Measurements from ENCODE around the gene ATF6.

DNA sequence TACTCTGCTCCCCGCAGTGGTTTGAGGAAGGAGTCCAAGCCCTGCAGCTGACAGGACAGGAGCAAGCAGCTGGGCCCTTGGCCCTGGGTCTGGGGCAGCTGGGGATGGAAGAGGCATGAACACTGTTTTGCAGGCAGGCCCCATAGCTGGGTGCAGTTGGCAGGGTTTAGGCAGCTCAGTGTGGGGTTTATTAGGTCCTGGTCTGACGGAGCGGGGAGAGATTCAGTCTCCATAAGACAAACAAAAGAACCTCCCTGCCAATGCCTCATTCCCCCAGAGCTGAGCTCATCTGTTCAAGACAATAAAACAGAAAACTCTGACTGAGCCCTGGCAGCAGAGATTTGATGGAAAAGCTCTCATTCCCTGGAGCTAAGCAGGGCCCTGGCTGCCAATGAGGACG, 220.2 kb downstream of the ATF6 start:
- TF ChIP-seq, protein P1, sequence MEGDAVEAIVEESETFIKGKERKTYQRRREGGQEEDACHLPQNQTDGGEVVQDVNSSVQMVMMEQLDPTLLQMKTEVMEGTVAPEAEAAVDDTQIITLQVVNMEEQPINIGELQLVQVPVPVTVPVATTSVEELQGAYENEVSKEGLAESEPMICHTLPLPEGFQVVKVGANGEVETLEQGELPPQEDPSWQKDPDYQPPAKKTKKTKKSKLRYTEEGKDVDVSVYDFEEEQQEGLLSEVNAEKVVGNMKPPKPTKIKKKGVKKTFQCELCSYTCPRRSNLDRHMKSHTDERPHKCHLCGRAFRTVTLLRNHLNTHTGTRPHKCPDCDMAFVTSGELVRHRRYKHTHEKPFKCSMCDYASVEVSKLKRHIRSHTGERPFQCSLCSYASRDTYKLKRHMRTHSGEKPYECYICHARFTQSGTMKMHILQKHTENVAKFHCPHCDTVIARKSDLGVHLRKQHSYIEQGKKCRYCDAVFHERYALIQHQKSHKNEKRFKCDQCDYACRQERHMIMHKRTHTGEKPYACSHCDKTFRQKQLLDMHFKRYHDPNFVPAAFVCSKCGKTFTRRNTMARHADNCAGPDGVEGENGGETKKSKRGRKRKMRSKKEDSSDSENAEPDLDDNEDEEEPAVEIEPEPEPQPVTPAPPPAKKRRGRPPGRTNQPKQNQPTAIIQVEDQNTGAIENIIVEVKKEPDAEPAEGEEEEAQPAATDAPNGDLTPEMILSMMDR (IDR thresholded peaks at IDR 0.05): no peak
- TF ChIP-seq, protein P2, sequence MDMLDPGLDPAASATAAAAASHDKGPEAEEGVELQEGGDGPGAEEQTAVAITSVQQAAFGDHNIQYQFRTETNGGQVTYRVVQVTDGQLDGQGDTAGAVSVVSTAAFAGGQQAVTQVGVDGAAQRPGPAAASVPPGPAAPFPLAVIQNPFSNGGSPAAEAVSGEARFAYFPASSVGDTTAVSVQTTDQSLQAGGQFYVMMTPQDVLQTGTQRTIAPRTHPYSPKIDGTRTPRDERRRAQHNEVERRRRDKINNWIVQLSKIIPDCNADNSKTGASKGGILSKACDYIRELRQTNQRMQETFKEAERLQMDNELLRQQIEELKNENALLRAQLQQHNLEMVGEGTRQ (IDR thresholded peaks at IDR 0.05): no peak
- TF ChIP-seq, protein P3, sequence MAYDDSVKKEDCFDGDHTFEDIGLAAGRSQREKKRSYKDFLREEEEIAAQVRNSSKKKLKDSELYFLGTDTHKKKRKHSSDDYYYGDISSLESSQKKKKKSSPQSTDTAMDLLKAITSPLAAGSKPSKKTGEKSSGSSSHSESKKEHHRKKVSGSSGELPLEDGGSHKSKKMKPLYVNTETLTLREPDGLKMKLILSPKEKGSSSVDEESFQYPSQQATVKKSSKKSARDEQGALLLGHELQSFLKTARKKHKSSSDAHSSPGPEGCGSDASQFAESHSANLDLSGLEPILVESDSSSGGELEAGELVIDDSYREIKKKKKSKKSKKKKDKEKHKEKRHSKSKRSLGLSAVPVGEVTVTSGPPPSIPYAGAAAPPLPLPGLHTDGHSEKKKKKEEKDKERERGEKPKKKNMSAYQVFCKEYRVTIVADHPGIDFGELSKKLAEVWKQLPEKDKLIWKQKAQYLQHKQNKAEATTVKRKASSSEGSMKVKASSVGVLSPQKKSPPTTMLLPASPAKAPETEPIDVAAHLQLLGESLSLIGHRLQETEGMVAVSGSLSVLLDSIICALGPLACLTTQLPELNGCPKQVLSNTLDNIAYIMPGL (CRISPR knock-in tag; IDR thresholded peaks at IDR 0.05; ENCODE audit: borderline replicate concordance): no peak
- TF ChIP-seq EP300 (IDR thresholded peaks at IDR 0.05): no peak
- no peak for TF ChIP-seq KDM5A (IDR thresholded peaks at IDR 0.05)
- TF ChIP-seq POLR2A (IDR thresholded peaks at IDR 0.05; ENCODE audit: low read length): no peak
- TF ChIP-seq FOSL2 (IDR thresholded peaks at IDR 0.05): no peak
- no peak for TF ChIP-seq FOSL2 (CRISPR knock-in tag; IDR thresholded peaks at IDR 0.05)
- TF ChIP-seq MAZ (IDR thresholded peaks at IDR 0.05; ENCODE audit: borderline replicate concordance, low read depth, low read length): no peak
- TF ChIP-seq, protein P4, sequence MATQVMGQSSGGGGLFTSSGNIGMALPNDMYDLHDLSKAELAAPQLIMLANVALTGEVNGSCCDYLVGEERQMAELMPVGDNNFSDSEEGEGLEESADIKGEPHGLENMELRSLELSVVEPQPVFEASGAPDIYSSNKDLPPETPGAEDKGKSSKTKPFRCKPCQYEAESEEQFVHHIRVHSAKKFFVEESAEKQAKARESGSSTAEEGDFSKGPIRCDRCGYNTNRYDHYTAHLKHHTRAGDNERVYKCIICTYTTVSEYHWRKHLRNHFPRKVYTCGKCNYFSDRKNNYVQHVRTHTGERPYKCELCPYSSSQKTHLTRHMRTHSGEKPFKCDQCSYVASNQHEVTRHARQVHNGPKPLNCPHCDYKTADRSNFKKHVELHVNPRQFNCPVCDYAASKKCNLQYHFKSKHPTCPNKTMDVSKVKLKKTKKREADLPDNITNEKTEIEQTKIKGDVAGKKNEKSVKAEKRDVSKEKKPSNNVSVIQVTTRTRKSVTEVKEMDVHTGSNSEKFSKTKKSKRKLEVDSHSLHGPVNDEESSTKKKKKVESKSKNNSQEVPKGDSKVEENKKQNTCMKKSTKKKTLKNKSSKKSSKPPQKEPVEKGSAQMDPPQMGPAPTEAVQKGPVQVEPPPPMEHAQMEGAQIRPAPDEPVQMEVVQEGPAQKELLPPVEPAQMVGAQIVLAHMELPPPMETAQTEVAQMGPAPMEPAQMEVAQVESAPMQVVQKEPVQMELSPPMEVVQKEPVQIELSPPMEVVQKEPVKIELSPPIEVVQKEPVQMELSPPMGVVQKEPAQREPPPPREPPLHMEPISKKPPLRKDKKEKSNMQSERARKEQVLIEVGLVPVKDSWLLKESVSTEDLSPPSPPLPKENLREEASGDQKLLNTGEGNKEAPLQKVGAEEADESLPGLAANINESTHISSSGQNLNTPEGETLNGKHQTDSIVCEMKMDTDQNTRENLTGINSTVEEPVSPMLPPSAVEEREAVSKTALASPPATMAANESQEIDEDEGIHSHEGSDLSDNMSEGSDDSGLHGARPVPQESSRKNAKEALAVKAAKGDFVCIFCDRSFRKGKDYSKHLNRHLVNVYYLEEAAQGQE (IDR thresholded peaks at IDR 0.05): no peak
- no peak for TF ChIP-seq RAD21 (conservative IDR thresholded peaks at IDR 0.05 in 1 of 2, IDR thresholded peaks at IDR 0.05 in 1 of 2)
- no peak for TF ChIP-seq JUN (IDR thresholded peaks at IDR 0.05)
